Measurements from ENCODE around the gene BPTF.
"Not testable (repeated sequence)": the region's sequence is repeated elsewhere in the genome, so short reads cannot be mapped to it uniquely, and the experiment has no call there.

The BPTF gene

DNA sequence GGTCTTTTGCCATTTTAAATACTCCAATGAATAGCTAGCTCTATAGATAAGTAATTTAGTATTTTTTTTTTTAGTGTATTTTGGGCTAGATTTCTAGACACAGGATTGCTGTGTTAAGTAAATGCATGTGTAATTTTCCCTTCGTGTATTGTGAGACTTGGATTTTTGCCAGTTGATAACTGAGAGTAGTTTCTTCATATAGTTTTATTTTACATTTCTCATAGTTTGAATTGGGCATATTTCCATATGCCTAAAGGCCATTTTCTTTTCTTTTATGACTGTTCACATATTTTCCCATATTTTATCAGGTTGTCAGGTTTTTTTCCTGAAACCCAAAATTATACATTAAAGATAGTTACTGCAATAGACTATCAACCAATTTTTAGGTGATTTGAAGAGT is 59.4 kb downstream of the BPTF start:
- DNase-seq: no peak

DNA sequence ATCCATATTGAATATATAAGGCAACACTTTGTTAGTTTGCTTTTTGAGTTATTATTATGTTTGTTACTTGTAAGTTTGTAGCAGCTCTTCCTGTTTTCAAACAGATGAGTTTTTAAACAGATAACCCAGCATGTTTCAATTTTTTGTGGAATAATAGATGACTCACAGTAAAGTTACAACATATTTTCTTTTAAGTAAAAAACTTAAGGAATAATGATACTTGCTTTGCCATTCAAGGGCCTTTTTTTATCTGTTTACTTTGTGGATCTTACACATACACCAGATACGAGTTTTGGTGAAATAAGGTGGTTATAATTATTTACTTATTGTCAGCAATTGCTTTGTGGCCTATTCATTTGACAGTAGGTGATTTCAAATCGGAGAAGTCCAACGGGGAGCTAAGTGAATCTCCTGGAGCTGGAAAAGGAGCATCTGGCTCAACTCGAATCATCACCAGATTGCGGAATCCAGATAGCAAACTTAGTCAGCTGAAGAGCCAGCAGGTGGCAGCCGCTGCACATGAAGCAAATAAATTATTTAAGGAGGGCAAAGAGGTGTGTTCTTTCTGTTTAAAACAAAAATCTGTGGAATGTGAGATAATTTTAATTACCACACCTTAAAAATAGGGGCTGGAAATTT is 66.3 kb downstream of the BPTF start:
- DNase-seq: no peak

DNA sequence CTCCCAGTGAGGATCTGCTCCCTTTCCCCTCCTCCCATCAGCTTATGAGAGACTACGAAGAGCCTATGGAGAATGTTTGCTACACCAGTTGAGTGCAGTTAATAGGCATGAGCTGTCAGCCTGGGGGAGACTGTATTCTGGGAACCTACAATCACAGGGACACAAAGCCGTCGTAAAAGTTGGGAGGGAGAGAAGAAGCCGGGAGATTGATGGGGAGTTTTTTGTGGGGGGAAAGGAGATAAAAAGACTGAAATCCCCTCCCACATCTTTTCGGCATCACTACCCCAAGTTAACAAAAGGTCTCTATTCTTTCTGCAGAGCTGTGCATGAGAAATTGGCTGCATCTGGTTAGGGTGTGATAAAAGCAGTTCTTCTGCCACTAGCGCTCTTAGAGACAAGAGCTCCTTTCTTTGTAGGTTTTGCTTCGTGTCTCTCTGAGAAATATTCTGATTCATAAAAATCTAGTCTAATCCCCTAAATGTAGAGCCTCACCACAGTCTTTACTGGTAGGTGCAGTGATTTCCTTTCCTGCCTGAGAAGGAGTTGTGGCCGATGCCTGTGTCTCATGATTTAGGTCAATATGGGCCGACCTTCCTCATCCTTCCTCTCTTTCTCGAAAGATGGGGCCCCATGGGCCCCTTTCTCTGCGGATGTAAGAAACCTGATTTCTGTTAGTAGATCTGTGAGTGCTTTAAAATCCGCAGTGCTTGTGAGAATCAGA is 77.4 kb downstream of the BPTF start:
- no peak for DNase-seq

DNA sequence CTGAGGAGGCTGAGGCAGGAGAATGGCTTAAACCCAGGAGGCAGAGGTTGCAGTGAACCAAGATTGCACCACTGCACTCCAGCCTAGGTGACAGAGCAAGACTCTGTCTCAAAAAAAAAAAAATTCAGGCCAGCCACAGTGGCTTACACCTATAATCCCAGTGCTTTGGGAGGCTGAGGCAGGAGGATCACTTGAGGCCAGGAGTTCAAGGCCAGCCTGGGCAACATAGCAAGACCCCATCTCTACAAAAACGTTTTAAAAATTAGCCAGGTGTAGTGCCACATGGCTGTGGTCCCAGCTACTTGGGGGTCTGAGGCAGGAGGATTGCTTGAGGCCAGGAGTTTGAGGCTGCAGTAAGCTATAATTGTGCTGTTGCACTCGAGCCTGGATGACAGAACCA is 80.0 kb downstream of the BPTF start:
- DNase-seq: not testable (repeated sequence)

DNA sequence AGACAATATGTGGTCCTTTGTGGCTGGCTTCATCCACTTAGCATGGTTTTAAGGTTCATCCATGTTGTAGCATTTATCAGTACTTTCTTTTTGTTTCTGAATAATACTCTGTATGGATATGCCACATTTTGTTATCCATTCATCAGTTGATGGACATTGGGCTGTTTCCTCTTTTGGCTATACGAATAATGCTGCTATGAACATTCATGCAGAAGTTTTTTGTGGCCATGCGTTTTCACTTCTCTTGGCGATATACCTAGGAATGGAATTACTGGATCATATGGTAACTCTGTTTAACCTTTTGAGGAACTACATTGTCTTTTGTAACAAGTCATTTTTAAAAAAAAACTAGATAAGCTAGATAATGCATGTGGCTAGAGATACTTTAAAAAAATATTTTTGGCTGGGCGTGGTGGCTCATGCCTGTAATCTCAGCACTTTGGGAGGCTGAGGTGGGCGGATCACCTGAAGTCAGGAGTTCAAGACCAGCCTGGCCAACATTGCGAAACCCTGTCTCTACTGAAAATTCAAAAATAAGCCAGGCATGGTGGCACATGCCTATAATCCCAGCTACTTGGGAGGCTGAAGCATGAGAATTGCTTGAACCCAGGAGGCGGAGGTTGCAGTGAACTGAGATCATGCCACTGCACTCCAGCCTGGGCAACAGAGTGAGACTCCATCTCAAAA is 85.0 kb downstream of the BPTF start:
- not testable (repeated sequence) for DNase-seq

GRCh38 chr17:67911059-67911782 is 85.9 kb downstream of the BPTF start:
- peak; percentile 55 for DNase-seq

DNA sequence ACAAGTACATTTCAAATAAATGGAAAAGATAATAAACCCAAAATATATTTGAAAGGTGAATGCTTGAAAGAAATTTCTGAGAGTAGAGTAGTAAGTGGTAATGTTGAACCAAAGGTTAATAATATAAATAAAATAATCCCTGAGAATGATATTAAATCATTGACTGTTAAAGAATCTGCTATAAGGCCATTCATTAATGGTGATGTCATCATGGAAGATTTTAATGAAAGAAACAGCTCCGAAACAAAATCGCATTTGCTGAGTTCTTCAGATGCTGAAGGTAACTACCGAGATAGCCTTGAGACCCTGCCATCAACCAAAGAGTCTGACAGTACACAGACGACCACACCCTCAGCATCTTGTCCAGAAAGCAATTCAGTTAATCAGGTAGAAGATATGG is 86.8 kb downstream of the BPTF start:
- DNase-seq: no peak

- DNase-seq: no peak
These were observed 87.4 kb downstream of the BPTF start for GRCh38 chr17:67912656-67913055.

GRCh38 chr17:67920212-67920611 is 94.9 kb downstream of the BPTF start:
- no peak for DNase-seq

GRCh38 chr17:67922503-67922902 is 97.2 kb downstream of the BPTF start:
- no peak for DNase-seq

DNA sequence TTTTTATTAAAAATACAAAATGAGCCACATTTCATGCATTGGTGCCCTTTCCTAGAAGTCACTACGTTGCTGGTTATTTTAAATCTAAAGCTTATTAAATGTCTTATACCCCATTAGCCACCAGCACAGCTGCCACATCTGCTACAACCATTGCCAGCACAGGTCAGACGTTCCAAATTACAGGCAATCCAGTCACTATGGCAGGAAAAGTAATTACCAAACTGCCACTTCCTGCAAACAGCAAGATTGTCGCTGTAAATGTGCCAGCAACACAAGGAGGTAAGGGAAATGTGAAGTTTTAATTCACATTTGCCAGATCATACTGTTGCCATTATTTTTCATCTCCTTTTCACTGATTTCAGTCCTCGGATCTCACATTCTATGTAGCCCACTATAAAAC is 103.5 kb downstream of the BPTF start:
- not testable (repeated sequence) for DNase-seq

DNA sequence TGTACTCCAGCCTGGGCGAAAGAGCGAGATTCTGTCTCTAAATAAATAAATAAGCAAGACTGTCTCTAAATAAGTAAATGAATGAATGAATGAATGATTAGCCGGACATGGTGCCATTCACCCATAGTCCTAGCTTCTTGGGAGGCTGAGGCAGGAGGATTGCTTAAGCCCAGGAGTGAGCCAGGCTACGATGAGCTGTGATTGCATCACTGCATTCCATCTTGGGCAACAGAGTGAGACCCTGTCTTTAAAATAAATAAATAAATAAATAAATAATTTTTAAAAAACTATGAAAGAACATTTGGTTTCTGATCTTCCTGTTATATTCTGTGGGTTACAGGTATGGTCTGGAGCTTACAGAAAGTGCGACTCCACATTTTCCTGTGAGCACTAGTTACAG is 105.9 kb downstream of the BPTF start:
- no peak for DNase-seq

DNA sequence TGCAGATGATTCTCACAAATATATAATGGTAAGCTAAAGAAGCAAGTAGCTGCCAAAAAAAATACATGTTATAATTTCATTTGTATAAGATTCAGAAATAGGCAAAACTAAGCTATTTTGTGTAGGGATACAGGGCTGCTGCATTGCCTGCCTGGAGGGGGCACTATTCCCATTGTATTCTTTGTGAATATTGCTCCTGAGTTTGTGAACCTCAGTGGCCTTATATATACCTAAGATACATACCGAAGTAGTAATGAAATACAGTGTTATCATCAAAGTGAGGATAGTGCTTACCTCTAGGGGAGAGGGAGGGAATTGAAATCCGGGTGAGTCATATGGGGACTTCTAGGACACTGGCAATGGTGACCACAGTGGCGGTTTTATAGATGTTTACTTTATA is 117.5 kb downstream of the BPTF start:
- no peak for DNase-seq

DNA sequence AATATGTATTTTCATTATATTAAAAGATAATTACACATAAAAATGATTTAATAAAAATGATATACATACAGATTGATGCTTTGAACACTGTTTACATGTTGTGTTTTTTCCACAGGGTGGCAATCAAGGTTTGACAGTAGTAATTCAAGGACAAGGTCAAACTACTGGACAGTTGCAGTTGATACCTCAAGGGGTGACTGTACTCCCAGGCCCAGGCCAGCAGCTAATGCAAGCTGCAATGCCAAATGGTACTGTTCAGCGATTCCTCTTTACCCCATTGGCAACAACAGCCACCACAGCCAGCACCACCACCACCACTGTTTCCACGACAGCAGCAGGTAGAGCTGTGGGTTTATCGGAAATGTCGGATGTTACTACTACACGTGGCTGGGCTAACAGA is 118.7 kb downstream of the BPTF start:
- no peak for DNase-seq

- DNase-seq: no peak
These were observed 121.2 kb downstream of the BPTF start for GRCh38 chr17:67946513-67946912.

- no peak for DNase-seq
These were observed 122.1 kb downstream of the BPTF start for GRCh38 chr17:67947325-67947813.

DNA sequence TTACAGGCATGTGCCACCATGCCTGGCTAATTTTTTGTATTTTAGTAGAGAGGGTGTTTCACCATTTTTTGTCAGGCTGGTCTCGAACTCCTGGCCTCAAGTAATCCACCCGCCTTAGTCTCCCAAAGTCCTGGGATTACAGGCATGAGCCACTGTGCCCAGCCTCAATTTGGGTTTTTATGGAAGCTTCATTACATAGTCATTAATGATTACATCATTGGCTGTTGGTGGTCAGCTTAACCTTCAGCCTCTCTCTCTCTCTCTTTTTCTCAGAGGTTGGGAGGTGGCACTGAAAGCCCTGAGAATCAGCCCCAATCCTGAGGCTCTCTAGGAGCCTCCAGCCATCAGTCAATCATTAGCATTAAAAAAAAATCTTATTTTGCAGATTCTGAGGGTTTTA is 125.6 kb downstream of the BPTF start:
- DNase-seq: no peak

DNA sequence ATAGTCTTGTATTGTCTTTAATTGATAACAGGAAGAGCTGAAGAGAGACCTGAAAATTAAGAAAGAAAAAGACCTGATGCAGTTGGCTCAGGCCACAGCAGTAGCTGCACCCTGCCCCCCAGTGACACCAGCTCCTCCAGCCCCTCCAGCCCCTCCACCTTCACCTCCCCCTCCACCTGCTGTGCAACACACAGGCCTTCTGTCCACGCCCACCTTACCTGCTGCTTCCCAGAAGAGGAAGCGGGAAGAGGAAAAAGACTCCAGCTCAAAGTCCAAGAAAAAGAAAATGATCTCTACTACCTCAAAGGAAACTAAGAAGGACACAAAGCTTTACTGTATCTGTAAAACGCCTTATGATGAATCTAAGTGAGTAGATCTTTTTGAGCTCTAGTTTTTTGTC is 134.2 kb downstream of the BPTF start:
- no peak for DNase-seq

DNA sequence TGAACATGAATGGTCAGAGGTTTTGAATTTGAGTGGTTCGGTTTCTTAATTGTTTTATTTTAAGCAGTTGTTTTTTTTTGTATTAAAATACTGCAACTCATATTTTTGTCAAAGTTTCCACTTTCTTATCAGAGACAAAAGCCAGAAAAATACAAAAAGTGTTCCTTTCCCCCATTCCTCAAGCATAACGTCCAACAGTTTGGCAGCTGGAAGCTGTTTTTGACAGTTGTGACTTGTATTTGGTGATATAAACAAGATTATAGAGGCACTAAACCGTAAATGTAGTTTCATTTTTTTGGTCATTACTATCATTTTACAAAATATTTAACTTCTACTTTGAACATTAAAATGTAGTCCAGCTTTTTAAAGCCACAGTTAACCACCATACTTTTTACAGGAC is 135.0 kb downstream of the BPTF start:
- DNase-seq: not testable (repeated sequence)

GRCh38 chr17:67962156-67962555 is 136.9 kb downstream of the BPTF start:
- DNase-seq: not testable (repeated sequence)

DNA sequence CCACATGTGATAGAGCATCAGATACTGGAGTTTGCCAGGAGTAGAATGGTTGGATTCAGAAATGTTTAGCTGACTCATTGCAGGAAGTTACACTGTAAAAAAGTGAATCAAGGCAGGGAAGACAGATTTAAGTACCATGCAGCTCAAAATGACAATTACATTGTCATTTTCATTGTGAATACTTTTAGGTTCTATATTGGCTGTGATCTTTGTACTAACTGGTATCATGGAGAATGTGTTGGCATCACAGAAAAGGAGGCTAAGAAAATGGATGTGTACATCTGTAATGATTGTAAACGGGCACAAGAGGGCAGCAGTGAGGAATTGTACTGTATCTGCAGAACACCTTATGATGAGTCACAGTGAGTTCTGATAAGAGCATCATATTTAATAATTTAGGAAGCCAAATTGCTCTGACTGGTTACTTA is 137.9 kb downstream of the BPTF start:
- DNase-seq: peak; percentile 82

- DNase-seq: no peak
These were observed 145.5 kb downstream of the BPTF start for GRCh38 chr17:67970783-67971182.

DNA sequence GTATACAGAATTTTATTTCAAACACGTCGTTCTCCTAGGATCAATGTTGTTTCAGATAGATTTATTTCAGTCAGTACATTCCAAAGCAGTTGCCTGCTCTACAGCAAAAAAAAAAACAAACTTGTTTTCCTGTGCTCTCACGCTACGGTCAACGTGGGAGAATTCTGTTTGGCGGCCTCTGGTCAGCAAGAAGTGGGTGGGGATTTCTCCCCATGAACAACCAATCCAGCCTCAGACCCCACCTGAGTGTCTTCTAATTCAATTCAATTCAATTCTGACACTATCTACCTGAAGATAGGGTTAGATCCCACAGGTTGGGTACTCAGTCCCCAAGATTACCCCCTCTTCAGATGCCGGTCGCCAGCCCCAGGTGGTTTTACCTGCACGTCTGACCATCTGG is 148.9 kb downstream of the BPTF start:
- DNase-seq: no peak
